Duodenal mucosa (tissue), 2 donors: ENCODE measurements around the gene CARHSP1.
"Not testable (repeated sequence)": the region's sequence is repeated elsewhere in the genome, so short reads cannot be mapped to it uniquely, and the experiment has no call there.

ENCODE experiments used
- H3K27ac ChIP-seq: one replicate; pipeline ENCODE4 v1.7.0; 2013; ENCODE audit warnings: low read depth, low read length
- H3K27me3 ChIP-seq, 2 donors: one replicate each; pipeline ENCODE4 v1.7.0; 2013; ENCODE audit warnings: low read length in 2 of 2, control low read depth in 1 of 2; ENCODE audit not compliant: insufficient read depth in 2 of 2, control insufficient read depth in 1 of 2
- H3K36me3 ChIP-seq, 2 donors: one replicate each; pipeline ENCODE4 v1.7.0; 2013; ENCODE audit warnings: low read length in 2 of 2, control low read depth in 1 of 2; ENCODE audit not compliant: insufficient read depth in 2 of 2, control insufficient read depth in 1 of 2
- H3K4me1 ChIP-seq, 2 donors: one replicate each; pipeline ENCODE4 v1.7.0; 2013; ENCODE audit warnings: low read length in 2 of 2, control low read depth in 1 of 2; ENCODE audit not compliant: insufficient read depth in 2 of 2, control insufficient read depth in 1 of 2
- H3K4me3 ChIP-seq, 2 donors: one replicate each; pipeline ENCODE4 v1.7.0; 2013; ENCODE audit warnings: low read length in 2 of 2, low read depth in 1 of 2
- H3K9ac ChIP-seq, 2 donors: one replicate each; pipeline ENCODE4 v1.7.0; 2013; ENCODE audit warnings: low read length in 2 of 2, low read depth in 1 of 2
- H3K9me3 ChIP-seq, 2 donors: one replicate each; pipeline ENCODE4 v1.7.0; 2013; ENCODE audit warnings: low read length in 2 of 2, control low read depth in 1 of 2; ENCODE audit not compliant: control insufficient read depth in 1 of 2

The CARHSP1 gene

DNA sequence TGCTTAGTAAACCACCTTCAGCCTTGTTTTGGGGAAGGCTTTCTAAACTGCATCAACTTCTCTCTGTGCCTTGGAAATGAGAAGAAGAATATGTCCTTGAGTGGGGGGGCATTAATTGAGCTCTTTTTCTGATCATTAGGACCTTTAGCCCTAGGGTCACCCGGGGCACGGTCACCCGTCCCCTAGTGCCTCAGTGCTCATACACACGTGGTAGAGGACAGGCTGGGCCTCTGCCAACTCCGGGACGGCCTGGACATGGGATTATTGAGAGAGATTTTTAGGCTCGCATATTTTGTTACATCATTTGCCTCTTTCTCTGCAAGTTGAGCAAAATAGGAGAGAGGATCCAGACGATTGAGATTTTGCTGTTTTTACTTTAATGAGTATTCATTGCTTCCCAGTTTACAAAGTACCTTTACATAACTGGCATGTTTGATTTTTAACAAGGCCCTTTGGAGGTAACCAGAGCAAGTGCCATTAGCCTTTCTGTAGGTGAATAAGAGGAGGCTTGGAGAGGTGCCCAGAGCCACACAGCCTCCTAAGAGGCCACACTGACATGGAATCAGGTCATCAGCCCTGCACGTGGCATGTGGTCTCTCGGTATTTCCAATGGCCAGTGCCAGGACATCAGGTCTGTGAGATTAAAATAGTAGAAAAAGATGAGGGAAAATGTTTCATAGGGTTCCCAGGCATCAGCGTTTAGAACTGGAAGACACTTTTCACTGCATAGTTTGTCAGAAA, 60.0 kb downstream of the CARHSP1 start:
- H3K9ac ChIP-seq = no peak overlapping the region
- peaks cover 58 to 95% of the 10 kb centered on the region in 2 donors for H3K36me3 ChIP-seq

DNA sequence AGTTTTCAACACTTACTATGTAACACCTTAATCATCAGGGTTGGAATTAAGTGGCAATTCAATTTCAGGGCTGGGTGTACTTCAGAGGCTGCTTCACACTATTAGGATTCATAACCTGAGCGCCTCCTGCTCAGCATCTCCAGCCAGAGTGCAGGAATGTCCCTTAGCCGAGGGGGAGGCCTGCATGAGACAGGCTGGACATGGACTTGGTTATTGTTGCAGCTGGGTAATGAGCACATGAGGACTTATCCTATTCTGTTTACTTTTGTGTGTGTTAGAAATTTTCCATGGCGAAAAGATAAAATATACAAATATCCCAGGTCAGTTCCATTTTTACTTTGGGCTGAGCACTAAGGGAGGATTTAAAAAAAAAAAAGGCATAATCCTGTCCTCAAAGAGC, 60.8 kb downstream of the CARHSP1 start:
- no peak overlapping the region for H3K4me3 ChIP-seq
- peaks cover 57 to 92% of the 10 kb centered on the region in 2 donors for H3K36me3 ChIP-seq
- H3K27ac ChIP-seq = no peak overlapping the region
- no peaks in the 10 kb centered on the region for H3K4me1 ChIP-seq
- H3K9me3 ChIP-seq = no peaks in the 10 kb centered on the region
- H3K9ac ChIP-seq = no peak overlapping the region
- H3K27me3 ChIP-seq = no peaks in the 10 kb centered on the region

More for the DNA sequence above, 60.0 kb downstream of the CARHSP1 start:
- no peak overlapping the region for H3K4me3 ChIP-seq
- H3K9me3 ChIP-seq = no peaks in the 10 kb centered on the region
- H3K27ac ChIP-seq = no peak overlapping the region
- no peaks in the 10 kb centered on the region for H3K4me1 ChIP-seq
- no peaks in the 10 kb centered on the region for H3K27me3 ChIP-seq

DNA sequence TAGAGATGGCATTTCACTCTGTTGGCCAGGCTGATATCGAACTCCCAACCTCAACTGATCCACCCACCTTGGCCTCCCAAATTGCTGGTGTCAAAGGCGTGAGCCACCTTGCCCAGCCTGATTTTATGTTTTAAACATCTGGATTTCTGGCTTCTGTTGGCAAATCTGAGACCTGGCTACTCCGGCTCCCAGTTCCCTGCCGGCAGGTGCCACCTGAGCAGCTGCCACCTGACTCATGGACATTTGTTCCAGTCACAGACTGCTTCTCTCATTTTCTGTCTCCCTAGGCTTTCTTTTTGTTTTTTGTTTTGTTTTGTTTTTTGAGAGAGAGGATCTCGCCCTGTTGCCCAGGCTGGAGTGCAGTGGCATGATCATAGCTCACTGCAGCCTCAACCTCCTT, 61.6 kb downstream of the CARHSP1 start:
- H3K36me3 ChIP-seq = peaks cover 51 to 92% of the 10 kb centered on the region in 2 donors
- no peak overlapping the region for H3K4me3 ChIP-seq
- no peaks in the 10 kb centered on the region for H3K27me3 ChIP-seq
- no peaks in the 10 kb centered on the region for H3K9me3 ChIP-seq
- H3K4me1 ChIP-seq = no peaks in the 10 kb centered on the region
- H3K9ac ChIP-seq = no peak overlapping the region
- H3K27ac ChIP-seq = no peak overlapping the region

DNA sequence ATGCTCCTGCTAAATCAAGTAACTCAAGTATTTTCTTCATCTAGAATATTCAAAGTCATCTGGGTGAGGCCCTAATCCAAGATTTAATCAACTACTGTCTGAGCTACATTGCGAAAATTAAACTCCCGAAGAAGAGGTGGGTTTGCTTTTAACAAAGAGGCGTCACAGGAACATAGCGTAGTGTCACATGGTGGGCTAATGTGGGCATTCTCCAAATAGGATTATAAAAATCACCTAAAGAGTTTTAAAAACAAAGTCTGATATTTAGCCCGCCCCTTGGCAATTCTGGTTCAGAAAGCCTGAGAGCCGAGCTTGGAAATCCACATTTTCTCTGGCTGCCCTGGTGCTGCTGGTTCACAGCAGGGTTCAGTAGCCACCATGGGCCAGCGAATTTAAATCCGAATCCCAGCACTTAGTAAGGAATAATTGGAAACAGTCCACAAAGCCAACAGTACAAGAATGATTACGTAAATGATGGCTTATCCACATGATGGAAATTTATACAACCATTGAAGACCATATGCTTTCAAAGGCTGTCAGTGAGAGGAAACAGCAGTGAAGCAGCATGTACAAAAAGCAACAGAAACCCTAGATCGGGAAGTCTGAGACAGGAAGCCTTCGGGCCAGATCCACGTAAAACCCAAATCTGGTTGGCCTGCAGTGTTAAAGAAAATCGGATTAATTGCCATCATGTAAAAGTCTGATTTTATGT, 62.4 kb downstream of the CARHSP1 start:
- H3K4me3 ChIP-seq = no peak overlapping the region
- no peak overlapping the region for H3K27ac ChIP-seq
- no peaks in the 10 kb centered on the region for H3K9me3 ChIP-seq
- peaks cover 43 to 90% of the 10 kb centered on the region in 2 donors for H3K36me3 ChIP-seq
- no peaks in the 10 kb centered on the region for H3K27me3 ChIP-seq
- no peak overlapping the region for H3K9ac ChIP-seq
- H3K4me1 ChIP-seq = peaks cover 0 to under 1% of the 10 kb centered on the region in 2 donors

DNA sequence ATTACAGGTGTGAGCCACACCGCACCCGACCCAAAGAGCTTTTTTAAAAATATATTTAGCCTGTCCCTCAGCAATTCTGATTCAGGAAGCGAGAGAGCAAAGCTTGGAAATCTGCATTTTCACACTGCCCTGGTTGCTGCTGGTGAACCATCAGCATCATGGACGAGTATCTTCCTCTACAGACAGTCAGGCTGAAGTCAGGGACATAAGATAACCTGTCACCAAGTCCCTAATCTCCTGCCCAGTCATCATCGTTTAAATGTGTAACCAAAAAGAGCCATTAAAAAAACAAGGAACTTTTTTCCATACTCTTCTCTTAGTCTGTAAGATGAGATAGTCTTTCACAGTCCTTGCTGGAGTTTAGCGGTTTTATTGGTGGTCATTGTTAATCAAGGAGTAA, 64.5 kb downstream of the CARHSP1 start:
- Histone ChIP-seq H3K36me3 (peaks cover 35 to 75% of the 10 kb centered on the region in 2 donors), H3K4me1 (peaks cover 6 to 18% of the 10 kb centered on the region in 2 donors), H3K27me3 (no peaks in the 10 kb centered on the region), H3K4me3 (no peak overlapping the region), H3K27ac (no peak overlapping the region), H3K9ac (no peak overlapping the region), H3K9me3 (no peaks in the 10 kb centered on the region)

DNA sequence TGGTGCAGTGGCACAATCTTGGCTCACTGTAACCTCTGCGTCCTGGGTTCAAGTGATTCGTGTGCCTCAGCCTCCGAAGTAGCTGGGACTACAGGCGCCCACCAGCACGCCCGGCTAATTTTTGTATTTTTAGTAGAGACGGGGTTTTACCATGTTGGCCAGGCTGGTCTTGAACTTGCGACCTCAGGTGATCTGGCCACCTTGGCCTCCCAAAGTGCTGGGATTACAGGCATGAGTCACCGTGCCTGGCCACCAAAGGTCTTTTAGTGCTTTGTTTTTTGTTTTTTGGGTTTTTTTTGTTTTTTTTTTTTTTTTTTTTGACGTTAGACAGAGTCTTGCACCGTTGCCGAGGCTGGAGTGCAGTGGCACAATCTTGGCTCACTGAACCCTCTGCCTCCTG, 65.1 kb downstream of the CARHSP1 start:
- H3K9me3 ChIP-seq, H3K27me3 ChIP-seq, H3K27ac ChIP-seq, H3K9ac ChIP-seq, H3K4me3 ChIP-seq: not testable (repeated sequence)
- H3K36me3 ChIP-seq = peaks cover 35 to 69% of the 10 kb centered on the region in 2 donors
- peaks cover 11 to 24% of the 10 kb centered on the region in 2 donors for H3K4me1 ChIP-seq
